A673 (cell line): ENCODE data around the gene CLPX. TPM values are rescaled to one million over a fixed set of nuclear protein-coding genes. Genes with fewer than 3 reads are reported as not detected.

Source experiments
- BruUV-seq: library from RNA; stranded (reverse); fragments of 400-500 nt; replicated peaks from 2 replicates; lab custom pipeline; 2021; lab: Mats Ljungman, UMichigan
- CTCF ChIA-PET: fragments of 300-600 bp; sonication (Branson Sonifier 250); formaldehyde crosslinking; loops from one replicate; lab custom pipeline; 2022; ENCODE audit warnings: antibody characterized with exemption; lab: Charles Lee
- POLR2A ChIA-PET: fragments of 300-600 bp; sonication (Branson Sonifier 250); formaldehyde crosslinking; loops from one replicate; lab custom pipeline; 2022; ENCODE audit warnings: antibody characterized with exemption; ENCODE audit not compliant: low non-redundant PET; lab: Charles Lee
- DNase-seq: peaks from one replicate; pipeline ENCODE4 v3.0.0-alpha.2; 2015; ENCODE audit warnings: low spot score
- H3K27ac ChIP-seq: fragments of 200-600 bp; sonication (generic); 2 replicates; pipeline ENCODE4 v1.5.1; 2016; ENCODE audit warnings: mixed run types, low read depth, mild to moderate bottlenecking, mixed read lengths, antibody characterized with exemption, low read length; ENCODE audit not compliant: poor library complexity, severe bottlenecking
- H3K27me3 ChIP-seq: fragments of 200-600 bp; sonication (generic); replicated peaks from 2 replicates; pipeline ENCODE4 v1.6.1; 2017; ENCODE audit warnings: mixed run types, low read depth, mild to moderate bottlenecking, mixed read lengths, antibody characterized with exemption, low read length; ENCODE audit not compliant: insufficient read depth, poor library complexity
- H3K36me3 ChIP-seq: fragments of 200-600 bp; sonication (generic); 2 replicates; pipeline ENCODE4 v1.6.1; 2016; ENCODE audit warnings: mixed run types, mild to moderate bottlenecking, mixed read lengths, antibody characterized with exemption, low read length; ENCODE audit not compliant: insufficient read depth, poor library complexity, severe bottlenecking
- H3K4me1 ChIP-seq: fragments of 200-600 bp; sonication (generic); 2 replicates; pipeline ENCODE4 v1.6.1; 2017; ENCODE audit warnings: mixed run types, mild to moderate bottlenecking, mixed read lengths, antibody characterized with exemption, low read length; ENCODE audit not compliant: insufficient read depth, poor library complexity, severe bottlenecking
- H3K4me3 ChIP-seq: fragments of 200-600 bp; sonication (generic); 2 replicates; pipeline ENCODE4 v1.5.1; 2016; ENCODE audit warnings: low read depth, mixed run types, mild to moderate bottlenecking, mixed read lengths, low read length; ENCODE audit not compliant: poor library complexity, severe bottlenecking
- H3K9me3 ChIP-seq: fragments of 200-600 bp; sonication (generic); 2 replicates; pipeline ENCODE4 v1.6.1; 2016; ENCODE audit warnings: mixed run types, low read depth, mild to moderate bottlenecking, mixed read lengths, antibody characterized with exemption, low read length; ENCODE audit not compliant: poor library complexity, severe bottlenecking
- EZH2 ChIP-seq: fragments of 200-600 bp; sonication (generic); IDR thresholded peaks from 2 replicates; pipeline ENCODE4 v1.6.1; 2017; ENCODE audit warnings: borderline replicate concordance, low read depth, mild to moderate bottlenecking, mixed read lengths, antibody characterized with exemption, low read length; ENCODE audit not compliant: poor library complexity, severe bottlenecking
- intact Hi-C: fragments of 100-400 bp; cut with micrococcal nuclease; formaldehyde crosslinking; loops from one replicate; pipeline ENCODE4 v1.10.0; 2022; ENCODE audit not compliant: unreplicated experiment
- total RNA-seq: library from RNA; stranded (reverse); gene quantifications from 2 replicates; pipeline ENCODE4 v1.2.3, GENCODE V29; 2021
- TF ChIP-seq, protein P1 (sequence below): fragments of 300-800, 200-600 bp; sonication (generic); conservative IDR thresholded peaks from 2 replicates; pipeline ENCODE4 v1.5.1; 2017; ENCODE audit warnings: low read depth, mild to moderate bottlenecking, antibody characterized with exemption, low read length, moderate library complexity, mixed read lengths

The CLPX gene
- total RNA-seq, 1 experiment from 2014 or later, result 60.2 TPM

GRCh38 chr15:65197337-65197645, 12.1 kb upstream of the CLPX start:
- H3K36me3 ChIP-seq, result no peaks in the 10 kb centered on the region
- DNase-seq, result no peak
- intact Hi-C loops, result no loop called here
- no peak overlapping the region for H3K27ac ChIP-seq
- H3K9me3 ChIP-seq, result no peaks in the 10 kb centered on the region
- H3K4me1 ChIP-seq, result no peaks in the 10 kb centered on the region
- CTCF ChIA-PET, result no interaction called here
- no peak overlapping the region for H3K4me3 ChIP-seq
- TF ChIP-seq, protein P1, sequence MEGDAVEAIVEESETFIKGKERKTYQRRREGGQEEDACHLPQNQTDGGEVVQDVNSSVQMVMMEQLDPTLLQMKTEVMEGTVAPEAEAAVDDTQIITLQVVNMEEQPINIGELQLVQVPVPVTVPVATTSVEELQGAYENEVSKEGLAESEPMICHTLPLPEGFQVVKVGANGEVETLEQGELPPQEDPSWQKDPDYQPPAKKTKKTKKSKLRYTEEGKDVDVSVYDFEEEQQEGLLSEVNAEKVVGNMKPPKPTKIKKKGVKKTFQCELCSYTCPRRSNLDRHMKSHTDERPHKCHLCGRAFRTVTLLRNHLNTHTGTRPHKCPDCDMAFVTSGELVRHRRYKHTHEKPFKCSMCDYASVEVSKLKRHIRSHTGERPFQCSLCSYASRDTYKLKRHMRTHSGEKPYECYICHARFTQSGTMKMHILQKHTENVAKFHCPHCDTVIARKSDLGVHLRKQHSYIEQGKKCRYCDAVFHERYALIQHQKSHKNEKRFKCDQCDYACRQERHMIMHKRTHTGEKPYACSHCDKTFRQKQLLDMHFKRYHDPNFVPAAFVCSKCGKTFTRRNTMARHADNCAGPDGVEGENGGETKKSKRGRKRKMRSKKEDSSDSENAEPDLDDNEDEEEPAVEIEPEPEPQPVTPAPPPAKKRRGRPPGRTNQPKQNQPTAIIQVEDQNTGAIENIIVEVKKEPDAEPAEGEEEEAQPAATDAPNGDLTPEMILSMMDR, result no peak
- no TSS peak for BruUV-seq
- POLR2A ChIA-PET, result no interaction called here
- no peaks in the 10 kb centered on the region for H3K27me3 ChIP-seq

DNA sequence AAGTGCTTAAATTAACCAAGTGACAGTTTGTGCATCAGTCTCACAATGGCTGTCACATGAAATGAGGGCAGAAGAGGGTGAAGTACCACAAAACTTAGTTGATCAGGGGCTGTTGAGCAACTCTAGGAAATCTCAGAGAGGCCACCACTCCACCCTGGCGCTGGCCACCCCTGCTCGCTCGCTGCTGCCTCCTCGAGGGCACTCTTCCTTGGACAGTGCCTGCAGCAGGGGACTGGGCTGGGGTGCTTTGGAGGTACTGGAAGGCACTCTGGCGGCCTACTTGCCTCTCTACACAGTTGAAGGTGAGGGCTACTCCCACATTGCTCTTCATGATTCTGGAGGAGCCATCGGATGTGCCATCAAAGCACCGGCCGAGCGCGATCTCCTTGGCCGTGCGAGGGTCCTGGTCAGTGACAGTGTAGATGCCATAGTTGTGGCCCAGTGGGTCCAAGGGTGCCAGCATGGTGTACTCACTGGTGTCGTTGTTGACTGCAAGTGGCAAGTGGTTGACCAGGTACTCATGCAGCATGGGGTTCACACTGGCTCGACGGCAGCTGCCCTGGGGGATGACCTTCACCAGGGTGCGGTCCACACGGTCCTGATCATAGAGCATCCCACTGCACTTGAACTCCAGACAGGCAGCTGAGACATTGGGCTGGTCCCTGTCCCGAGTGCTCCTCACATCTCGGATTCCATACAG, 11.6 kb upstream of the CLPX start:
- H3K36me3 ChIP-seq, result no peaks in the 10 kb centered on the region
- no peaks in the 10 kb centered on the region for H3K27me3 ChIP-seq
- ChIA-PET CTCF (no interaction called here), POLR2A (no interaction called here)
- H3K4me1 ChIP-seq, result no peaks in the 10 kb centered on the region
- H3K27ac ChIP-seq, result no peak overlapping the region
- no peaks in the 10 kb centered on the region for H3K9me3 ChIP-seq
- no peak for TF ChIP-seq EZH2
- TF ChIP-seq, protein P1, result no peak
- no peak for DNase-seq
- intact Hi-C loops, result no loop called here
- no peak overlapping the region for H3K4me3 ChIP-seq
- no TSS peak for BruUV-seq

DNA sequence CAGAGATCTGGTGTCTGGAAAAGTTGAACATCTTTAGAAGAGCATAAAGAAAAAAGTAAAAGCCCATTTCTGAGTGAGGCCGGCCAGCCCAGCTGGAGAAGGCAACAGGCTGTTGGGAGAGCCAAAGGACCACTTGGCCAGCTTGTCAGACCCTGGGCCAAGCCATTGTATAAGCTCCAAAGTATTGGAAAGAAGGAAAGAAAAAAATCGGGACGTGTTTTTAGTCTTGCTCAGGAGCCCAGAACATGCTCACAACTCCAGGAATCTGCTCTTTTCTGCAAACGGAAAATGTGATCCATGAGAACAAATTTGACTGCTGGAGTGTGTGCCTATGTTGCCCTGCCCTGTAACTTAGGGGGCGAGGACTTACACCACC, 10.4 kb upstream of the CLPX start:
- H3K4me1 ChIP-seq, result no peaks in the 10 kb centered on the region
- CTCF ChIA-PET, result no interaction called here
- BruUV-seq, result no TSS peak
- no peak overlapping the region for H3K27ac ChIP-seq
- no peak for DNase-seq
- TF ChIP-seq, protein P1, result no peak
- TF ChIP-seq EZH2, result no peak
- no peaks in the 10 kb centered on the region for H3K27me3 ChIP-seq
- H3K36me3 ChIP-seq, result no peaks in the 10 kb centered on the region
- POLR2A ChIA-PET, result no interaction called here
- H3K4me3 ChIP-seq, result no peak overlapping the region
- H3K9me3 ChIP-seq, result no peaks in the 10 kb centered on the region
- intact Hi-C loops, result no loop called here
